Mucosa of stomach (tissue), 1 donor: Measurements from ENCODE around the gene RAB11FIP3.
"Not testable (repeated sequence)": the region's sequence is repeated elsewhere in the genome, so short reads cannot be mapped to it uniquely, and the experiment has no call there.

ENCODE experiments used
- H3K27me3 ChIP-seq: one replicate; pipeline ENCODE4 v1.7.0; 2013; ENCODE audit warnings: mild to moderate bottlenecking, low read length; ENCODE audit not compliant: control insufficient read depth, insufficient read depth
- H3K36me3 ChIP-seq: one replicate; pipeline ENCODE4 v1.7.0; 2013; ENCODE audit warnings: low read length; ENCODE audit not compliant: control insufficient read depth, insufficient read depth
- H3K4me1 ChIP-seq: one replicate; pipeline ENCODE4 v1.7.0; 2013; ENCODE audit warnings: mild to moderate bottlenecking, low read length; ENCODE audit not compliant: control insufficient read depth, insufficient read depth
- H3K4me3 ChIP-seq: one replicate; pipeline ENCODE4 v1.7.0; 2013; ENCODE audit warnings: low read length
- H3K9ac ChIP-seq: one replicate; pipeline ENCODE4 v1.7.0; 2013; ENCODE audit warnings: mild to moderate bottlenecking, low read length, moderate library complexity
- H3K9me3 ChIP-seq: one replicate; pipeline ENCODE4 v1.7.0; 2013; ENCODE audit warnings: mild to moderate bottlenecking, low read length, moderate library complexity; ENCODE audit not compliant: control insufficient read depth
- donor health status: Pancreatic carcinoma.

RAB11FIP3 gene

DNA sequence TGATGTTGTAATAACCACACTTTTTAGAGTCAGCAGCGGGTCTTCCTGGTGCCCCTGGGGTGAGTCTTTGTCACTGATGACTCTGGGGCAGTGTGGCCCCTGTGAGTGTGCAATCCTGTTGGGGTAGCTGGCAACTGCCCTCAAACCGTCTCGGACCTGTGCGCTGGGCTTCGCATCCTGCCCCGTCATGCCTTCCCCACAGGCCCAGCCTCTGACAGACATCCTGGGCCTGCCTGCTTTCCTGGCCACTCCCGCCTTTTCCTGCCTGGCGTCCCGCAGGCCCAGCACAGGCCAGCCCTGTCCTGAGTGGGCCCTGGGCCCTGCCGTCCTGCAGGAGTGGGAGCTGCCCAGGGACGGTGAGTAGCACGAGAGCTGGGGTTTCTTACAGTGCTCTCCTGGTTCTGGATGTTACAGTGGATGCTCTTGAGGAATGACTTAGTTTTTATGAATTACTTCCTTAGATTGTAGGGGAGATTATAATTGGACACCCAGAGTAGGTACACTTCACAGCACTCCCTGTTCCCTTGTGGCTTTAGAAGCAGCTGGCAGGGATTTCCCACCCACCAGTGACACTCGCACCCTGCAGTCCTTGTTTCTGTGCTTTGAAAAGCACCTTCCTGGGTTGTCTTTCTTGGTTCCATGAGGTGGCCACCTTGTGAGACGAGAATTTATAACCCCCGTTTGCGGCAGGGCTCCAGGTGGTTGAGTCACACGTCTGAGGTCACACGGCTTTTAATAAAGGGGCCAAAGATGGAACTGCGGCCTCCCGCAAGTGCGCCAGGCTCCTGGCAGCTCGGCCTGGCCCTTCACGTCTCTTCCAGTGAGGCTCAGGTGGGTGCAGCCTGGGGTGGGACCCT, 52.1 kb downstream of the RAB11FIP3 start:
- H3K4me1 ChIP-seq: no peaks in the 10 kb centered on the region
- H3K4me3 ChIP-seq: no peak overlapping the region
- H3K36me3 ChIP-seq: no peaks in the 10 kb centered on the region
- no peaks in the 10 kb centered on the region for H3K9me3 ChIP-seq
- no peaks in the 10 kb centered on the region for H3K27me3 ChIP-seq
- H3K9ac ChIP-seq: no peak overlapping the region

DNA sequence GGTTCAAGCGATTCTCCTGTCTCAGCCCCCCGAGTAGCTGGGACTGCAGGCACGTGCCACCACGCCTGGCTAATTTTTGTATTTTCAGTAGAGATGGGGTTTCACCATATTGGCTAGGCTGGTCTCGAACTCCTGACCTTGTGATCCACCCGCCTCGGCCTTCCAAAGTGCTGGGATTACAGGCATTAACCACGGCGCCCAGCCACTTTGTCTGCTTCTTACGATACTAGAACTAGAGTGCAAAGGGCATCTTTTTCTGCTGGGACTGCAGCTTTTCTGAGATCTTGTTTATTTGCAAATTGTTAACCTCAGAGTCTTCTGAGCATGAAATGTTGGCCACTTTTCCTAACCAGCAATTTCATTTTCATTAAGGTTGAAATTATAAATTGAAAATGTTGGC, 52.8 kb downstream of the RAB11FIP3 start:
- not testable (repeated sequence) for H3K36me3 ChIP-seq, H3K9me3 ChIP-seq, H3K27me3 ChIP-seq, H3K4me3 ChIP-seq, H3K4me1 ChIP-seq, H3K9ac ChIP-seq

DNA sequence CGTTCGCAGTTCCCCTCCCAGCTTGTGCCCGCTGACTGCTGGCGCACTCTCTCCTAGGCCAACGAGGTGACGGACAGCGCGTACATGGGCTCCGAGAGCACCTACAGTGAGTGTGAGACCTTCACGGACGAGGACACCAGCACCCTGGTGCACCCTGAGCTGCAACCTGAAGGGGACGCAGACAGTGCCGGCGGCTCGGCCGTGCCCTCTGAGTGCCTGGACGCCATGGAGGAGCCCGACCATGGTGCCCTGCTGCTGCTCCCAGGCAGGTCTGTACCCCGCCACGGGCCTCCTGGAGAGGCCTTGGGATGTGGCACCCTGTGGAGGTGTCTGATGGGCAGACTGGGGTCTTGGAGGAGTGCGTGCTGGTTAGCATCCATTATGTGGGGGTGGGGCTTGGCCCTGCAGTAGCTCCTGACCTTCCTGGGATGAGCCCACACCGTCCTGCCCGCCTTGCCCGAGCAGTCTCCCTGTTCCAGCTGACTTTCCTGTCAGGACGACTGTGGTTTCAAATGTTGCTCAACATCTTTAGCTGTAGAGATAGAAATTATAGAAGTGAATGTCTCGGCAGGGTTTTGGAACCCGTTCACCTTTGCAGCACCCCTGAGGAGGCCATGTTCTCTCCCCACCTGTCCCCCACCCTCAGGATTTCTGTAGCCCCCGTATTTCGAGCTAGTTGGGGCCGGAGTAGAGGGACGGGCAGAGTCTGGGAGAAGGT, 57.2 kb downstream of the RAB11FIP3 start:
- Histone ChIP-seq H3K4me3 (no peak overlapping the region), H3K36me3 (no peaks in the 10 kb centered on the region), H3K9me3 (no peaks in the 10 kb centered on the region), H3K27me3 (no peaks in the 10 kb centered on the region), H3K4me1 (no peaks in the 10 kb centered on the region), H3K9ac (no peak overlapping the region)

DNA sequence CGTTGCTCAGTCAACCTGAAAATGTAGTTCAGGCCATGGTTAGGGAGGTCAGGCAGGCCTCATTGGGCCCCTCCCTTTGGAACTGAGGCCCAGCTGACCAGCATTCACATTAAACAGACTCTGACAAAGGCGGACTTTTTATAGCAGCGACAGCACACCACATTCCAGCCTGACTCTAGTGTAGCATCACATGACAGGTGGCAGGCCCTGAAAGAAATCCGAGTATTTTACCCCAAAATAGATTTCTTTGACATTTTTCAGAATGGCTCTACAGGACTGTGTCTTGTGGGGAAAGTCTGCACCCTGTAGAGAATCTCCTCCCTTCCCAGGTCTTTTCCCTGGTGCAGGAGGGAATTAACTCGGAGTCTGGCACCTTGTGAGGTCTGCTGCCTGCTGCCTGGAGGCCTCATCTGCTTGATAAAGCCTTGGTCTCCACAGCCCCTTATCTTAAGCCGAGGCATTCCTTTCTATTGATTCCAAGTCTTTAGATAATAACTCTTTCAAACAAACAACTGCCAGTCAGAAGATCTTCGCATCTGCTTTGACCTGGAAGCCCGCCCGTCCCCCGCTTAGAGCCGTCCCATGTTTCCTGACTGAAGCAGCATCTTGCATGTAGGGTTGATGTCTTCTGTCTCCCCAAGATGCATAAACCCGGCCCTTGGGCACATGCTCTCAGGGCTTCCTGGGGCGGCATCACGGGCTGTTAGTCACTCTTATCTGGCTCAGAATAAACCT, 58.1 kb downstream of the RAB11FIP3 start:
- Histone ChIP-seq H3K9ac (no peak overlapping the region), H3K4me3 (no peak overlapping the region), H3K9me3 (no peaks in the 10 kb centered on the region), H3K4me1 (no peaks in the 10 kb centered on the region), H3K27me3 (no peaks in the 10 kb centered on the region), H3K36me3 (no peaks in the 10 kb centered on the region)

DNA sequence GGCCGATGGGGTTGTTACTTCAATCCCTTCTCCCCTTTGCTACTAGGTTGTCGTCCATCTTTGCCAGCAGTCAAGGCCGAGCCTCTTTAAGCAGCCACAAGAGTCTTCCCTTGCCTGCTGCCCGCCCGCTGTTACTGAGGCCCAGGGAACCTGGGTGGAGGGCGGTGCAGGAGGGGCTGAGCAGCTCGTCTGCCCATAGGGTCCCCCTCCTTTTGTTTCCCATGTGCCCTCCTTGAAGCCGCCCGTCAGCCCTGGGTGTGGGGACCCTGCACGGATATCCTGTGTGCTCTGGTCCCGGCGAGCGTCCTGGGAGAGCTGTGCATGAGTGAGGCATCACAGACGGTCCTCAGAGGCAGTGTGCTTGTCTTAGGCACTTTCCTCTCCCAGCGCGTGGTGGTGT, 64.2 kb downstream of the RAB11FIP3 start:
- H3K4me3 ChIP-seq: no peak overlapping the region
- H3K9ac ChIP-seq: no peak overlapping the region
- H3K36me3 ChIP-seq: no peaks in the 10 kb centered on the region
- no peaks in the 10 kb centered on the region for H3K9me3 ChIP-seq
- no peaks in the 10 kb centered on the region for H3K4me1 ChIP-seq
- no peaks in the 10 kb centered on the region for H3K27me3 ChIP-seq

DNA sequence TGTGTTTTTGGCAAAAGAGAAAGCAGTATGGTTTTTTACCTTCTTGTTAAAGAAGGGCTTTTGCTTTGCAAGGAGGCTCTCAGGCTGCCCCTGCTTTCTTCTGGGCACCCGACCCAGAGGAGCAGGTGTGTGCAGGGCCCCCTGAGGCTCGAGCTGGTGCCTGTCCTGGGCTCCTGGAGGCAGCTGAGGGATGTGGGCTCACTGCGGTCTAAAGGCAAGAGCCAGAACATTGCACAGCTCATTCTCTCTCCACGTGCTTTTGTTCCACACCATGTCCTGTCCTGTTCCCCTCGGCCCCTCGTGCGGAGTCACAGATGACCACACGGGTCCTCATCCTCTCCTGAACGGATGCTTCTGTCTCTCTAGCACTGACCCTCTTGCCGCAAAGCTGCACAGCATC, 65.3 kb downstream of the RAB11FIP3 start:
- H3K36me3 ChIP-seq: no peaks in the 10 kb centered on the region
- H3K9me3 ChIP-seq: no peaks in the 10 kb centered on the region

DNA sequence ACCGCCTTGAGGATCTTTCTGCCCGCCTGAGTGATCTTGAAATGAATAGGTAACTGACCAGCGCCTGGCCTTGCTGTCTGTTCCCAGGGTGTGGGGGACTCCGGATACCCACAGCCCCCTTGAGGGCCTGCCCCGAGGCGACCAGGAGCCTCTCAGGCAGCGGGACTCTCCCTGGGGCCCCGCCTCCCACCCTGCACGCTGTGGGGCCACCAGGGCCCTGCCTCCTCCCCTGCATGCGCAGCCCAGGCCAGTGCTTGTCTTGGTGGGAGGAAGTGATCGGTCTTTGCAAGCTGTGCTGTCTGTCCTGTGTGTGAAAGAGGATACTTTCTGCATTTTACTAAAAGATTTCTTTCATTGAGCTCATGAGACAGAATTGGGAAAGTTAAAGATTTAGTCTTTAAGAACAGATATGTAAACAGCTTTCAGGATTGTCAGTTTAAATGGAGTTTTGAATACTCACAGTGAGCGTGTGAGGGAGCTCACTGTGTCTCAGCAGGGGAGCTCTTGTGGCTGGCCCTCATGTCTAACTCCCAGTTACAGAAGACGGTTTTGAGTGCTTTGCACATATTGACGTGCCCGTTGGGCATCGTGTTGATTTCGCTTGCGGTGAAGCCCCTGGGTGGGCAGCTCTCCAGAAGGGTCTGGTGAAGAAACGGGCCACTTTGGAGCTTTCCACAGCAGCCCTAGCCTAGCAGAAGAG, 65.9 kb downstream of the RAB11FIP3 start:
- H3K27me3 ChIP-seq: no peaks in the 10 kb centered on the region
- no peaks in the 10 kb centered on the region for H3K9me3 ChIP-seq
- H3K36me3 ChIP-seq: no peaks in the 10 kb centered on the region
- H3K4me1 ChIP-seq: no peaks in the 10 kb centered on the region
- no peak overlapping the region for H3K9ac ChIP-seq
- H3K4me3 ChIP-seq: no peak overlapping the region

More for the DNA sequence above, 65.3 kb downstream of the RAB11FIP3 start:
- Histone ChIP-seq H3K27me3 (no peaks in the 10 kb centered on the region), H3K4me1 (no peaks in the 10 kb centered on the region), H3K4me3 (no peak overlapping the region), H3K9ac (no peak overlapping the region)

DNA sequence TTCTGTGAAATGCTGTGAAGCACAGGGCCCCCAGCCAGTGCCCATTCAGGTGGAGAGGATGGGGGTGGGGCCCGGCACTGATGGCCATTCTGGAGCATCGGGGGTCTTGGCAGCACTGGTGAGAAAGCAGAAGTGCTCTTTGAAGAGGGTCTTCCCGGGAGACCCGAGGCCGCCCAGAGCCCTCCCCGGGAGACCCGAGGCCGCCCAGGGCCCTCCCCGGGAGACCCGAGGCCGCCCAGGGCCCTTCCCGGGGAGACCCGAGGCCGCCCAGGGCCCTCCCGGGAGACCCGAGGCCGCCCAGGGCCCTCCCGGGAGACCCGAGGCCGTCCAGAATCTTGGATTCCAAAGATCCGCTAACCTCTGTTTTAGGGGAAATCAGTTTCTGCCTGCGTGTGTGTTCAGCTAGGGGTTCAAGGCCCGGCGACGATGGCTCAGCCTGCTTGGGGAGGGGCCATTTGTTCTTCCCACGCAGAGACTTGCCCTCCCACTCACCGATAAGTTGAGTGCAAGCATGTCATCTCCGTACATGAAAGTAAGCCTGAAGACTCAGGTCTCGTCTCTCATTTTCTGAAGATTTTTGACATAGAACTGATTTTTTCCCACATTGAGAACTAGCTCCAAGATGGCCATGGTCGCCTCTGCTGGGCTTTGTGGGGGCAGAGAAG, 66.9 kb downstream of the RAB11FIP3 start:
- Histone ChIP-seq H3K27me3 (no peaks in the 10 kb centered on the region), H3K9ac (no peak overlapping the region), H3K4me3 (no peak overlapping the region), H3K9me3 (no peaks in the 10 kb centered on the region), H3K4me1 (no peaks in the 10 kb centered on the region), H3K36me3 (no peaks in the 10 kb centered on the region)

DNA sequence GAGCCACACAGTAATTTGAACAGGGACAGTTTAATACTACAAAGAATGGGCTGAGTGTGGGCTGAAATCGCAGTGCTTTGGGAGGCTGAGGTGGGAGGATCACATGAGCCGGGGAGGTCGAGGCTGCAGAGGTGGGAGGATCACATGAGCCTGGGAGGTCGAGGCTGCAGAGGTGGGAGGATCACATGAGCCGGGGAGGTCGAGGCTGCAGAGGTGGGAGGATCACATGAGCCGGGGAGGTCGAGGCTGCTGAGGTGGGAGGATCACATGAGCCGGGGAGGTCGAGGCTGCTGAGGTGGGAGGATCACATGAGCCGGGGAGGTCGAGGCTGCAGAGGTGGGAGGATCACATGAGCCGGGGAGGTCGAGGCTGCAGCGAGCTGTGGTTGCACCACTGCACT, 69.2 kb downstream of the RAB11FIP3 start:
- not testable (repeated sequence) for H3K4me1 ChIP-seq, H3K4me3 ChIP-seq, H3K36me3 ChIP-seq, H3K9me3 ChIP-seq, H3K27me3 ChIP-seq, H3K9ac ChIP-seq

DNA sequence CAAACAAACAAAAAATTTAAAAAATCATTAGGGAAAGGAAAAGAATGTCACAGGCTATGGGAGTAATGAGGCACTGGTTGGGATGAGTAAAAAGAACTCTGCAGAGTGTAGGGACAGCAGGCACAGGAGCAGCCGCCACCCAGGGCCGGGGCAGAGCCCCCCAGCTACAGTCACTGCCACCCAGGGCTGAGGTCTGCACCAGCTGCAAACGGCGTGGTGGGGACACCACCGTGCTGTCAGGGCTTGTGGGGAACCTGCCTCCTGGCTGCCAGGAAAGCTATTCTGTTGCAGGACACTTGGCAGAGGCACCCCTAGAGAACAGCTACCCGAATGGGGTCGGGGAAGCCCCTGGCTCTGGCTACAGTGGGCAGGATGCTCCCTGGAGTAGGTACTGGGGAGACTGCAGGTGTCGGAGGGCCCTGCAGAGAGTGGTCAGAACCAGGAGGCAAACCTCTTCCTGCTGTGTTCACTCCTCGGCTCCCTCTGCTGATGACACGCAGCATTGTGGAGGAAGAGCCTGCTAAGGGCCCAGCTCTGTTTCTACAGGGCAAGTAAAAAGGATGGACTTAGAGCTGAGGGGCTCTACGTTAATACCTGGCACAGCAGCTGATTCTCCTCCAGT, 69.8 kb downstream of the RAB11FIP3 start:
- Histone ChIP-seq H3K9me3 (no peaks in the 10 kb centered on the region), H3K9ac (no peak overlapping the region), H3K4me3 (no peak overlapping the region), H3K36me3 (no peaks in the 10 kb centered on the region), H3K27me3 (no peaks in the 10 kb centered on the region), H3K4me1 (no peaks in the 10 kb centered on the region)
